ENCODE data around the gene KCNN2. TPM values are rescaled to one million over a fixed set of nuclear protein-coding genes. Genes with fewer than 3 reads are reported as not detected.

KCNN2 gene
- total RNA-seq, 1 donor from 2014 or later: not detected

GRCh38 chr5:114450437-114450836, 88.6 kb downstream of the KCNN2 start:
- CTCF ChIA-PET: interaction anchor here (0.7 to 5.2 kb wide), 15 partner anchors 9 to 1685 kb away, joined by 3 to 51 read pairs (median 3); no protein-coding TSS in a partner anchor
- H3K27ac Mint-ChIP-seq: no peak overlapping the region
- no peaks in the 10 kb centered on the region for H3K4me1 Mint-ChIP-seq
- no peak for DNase-seq
- H3K9me3 Mint-ChIP-seq: no peaks in the 10 kb centered on the region
- H3K36me3 Mint-ChIP-seq (ENCODE audit: low read depth): no peaks in the 10 kb centered on the region
- intact Hi-C loops (cut with micrococcal nuclease): loop anchor here (1.0 to 10.0 kb wide), 6 partner anchors 348 to 1456 kb away; no protein-coding TSS in a partner anchor
- POLR2A ChIA-PET: no interaction called here
- ATAC-seq (ENCODE audit: low read depth): no peak
- H3K27me3 Mint-ChIP-seq: peaks cover 3% of the 10 kb centered on the region
- no peak overlapping the region for H3K4me3 Mint-ChIP-seq
- TF ChIP-seq CTCF (IDR thresholded peaks at IDR 0.05): no peak

DNA sequence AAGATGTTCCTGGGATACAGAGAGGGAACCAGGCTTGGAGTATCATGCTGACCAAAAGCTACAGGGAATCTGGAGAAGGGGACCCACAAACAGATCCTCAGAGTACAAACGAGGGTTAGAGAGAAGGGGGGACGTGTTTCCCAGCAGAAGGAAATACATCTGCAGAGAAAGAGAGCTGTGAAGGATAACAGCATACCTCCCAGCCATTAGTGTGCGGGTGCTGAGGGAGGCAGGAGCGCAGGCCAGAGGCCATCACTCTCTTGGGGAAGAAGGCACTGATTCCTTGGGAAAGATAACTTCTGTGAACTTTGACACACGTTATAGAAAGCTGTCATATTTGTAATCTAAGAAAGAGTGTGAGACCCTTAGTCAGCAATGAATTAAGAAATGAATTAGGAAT, 96.9 kb downstream of the KCNN2 start:
- Mint-ChIP-seq H3K4me1 (no peaks in the 10 kb centered on the region), H3K4me3 (no peak overlapping the region), H3K27ac (no peak overlapping the region), H3K9me3 (no peaks in the 10 kb centered on the region), H3K36me3 (ENCODE audit: low read depth) (no peaks in the 10 kb centered on the region), H3K27me3 (peaks cover 9% of the 10 kb centered on the region)
- intact Hi-C loops (cut with micrococcal nuclease): loop anchor here (10.0 kb wide), 1 partner anchor 1464 kb away; no protein-coding TSS in a partner anchor
- DNase-seq: no peak
- no peak for TF ChIP-seq CTCF (IDR thresholded peaks at IDR 0.05)
- no peak for ATAC-seq (ENCODE audit: low read depth)
- POLR2A ChIA-PET: no interaction called here
- CTCF ChIA-PET: interaction anchor here (2.2 kb wide), 1 partner anchor 9 kb away, joined by 6 read pairs; no protein-coding TSS in a partner anchor

DNA sequence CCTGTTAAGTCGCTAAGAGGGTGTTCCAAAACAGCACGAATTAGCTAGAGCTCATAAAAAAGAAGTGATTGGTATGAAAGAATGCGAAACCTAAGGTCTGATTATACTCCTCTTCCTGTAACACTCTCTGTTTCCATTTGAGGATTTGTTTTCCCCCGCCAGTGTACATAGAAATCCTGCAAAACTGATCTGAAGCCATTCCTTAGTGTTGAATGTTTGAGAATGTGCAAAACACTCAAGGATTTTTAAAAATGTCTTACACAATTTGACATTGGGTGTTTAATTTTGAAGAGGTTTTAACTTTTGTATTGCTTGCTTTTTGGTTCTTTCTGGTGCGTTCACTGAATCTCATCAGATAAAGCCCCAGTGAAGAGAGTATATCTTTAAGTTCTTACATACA, 105.3 kb downstream of the KCNN2 start:
- Mint-ChIP-seq H3K36me3 (ENCODE audit: low read depth) (no peaks in the 10 kb centered on the region), H3K4me1 (no peaks in the 10 kb centered on the region), H3K27ac (no peak overlapping the region), H3K27me3 (peaks cover 2% of the 10 kb centered on the region), H3K4me3 (no peak overlapping the region), H3K9me3 (no peaks in the 10 kb centered on the region)
- ChIA-PET POLR2A (no interaction called here), CTCF (interaction anchor here (1.2 kb wide), 1 partner anchor 17 kb away, joined by 4 read pairs; no protein-coding TSS in a partner anchor)
- TF ChIP-seq CTCF (IDR thresholded peaks at IDR 0.05): no peak
- intact Hi-C loops (cut with micrococcal nuclease): no loop called here
- ATAC-seq (ENCODE audit: low read depth) (no peak), DNase-seq (no peak)

- no peak for DNase-seq
- Mint-ChIP-seq H3K36me3 (ENCODE audit: low read depth) (no peaks in the 10 kb centered on the region), H3K4me3 (no peak overlapping the region), H3K27me3 (peaks cover 2% of the 10 kb centered on the region), H3K27ac (no peak overlapping the region), H3K9me3 (no peaks in the 10 kb centered on the region), H3K4me1 (no peaks in the 10 kb centered on the region)
- POLR2A ChIA-PET: no interaction called here
- no peak for ATAC-seq (ENCODE audit: low read depth)
- intact Hi-C loops (cut with micrococcal nuclease): no loop called here
- CTCF ChIA-PET: interaction anchor here (1.2 kb wide), 1 partner anchor 17 kb away, joined by 4 read pairs; no protein-coding TSS in a partner anchor
- TF ChIP-seq CTCF (IDR thresholded peaks at IDR 0.05): no peak
Observed at GRCh38 chr5:114467729-114468128, 105.9 kb downstream of the KCNN2 start.

GRCh38 chr5:114469372-114469771, 107.5 kb downstream of the KCNN2 start:
- POLR2A ChIA-PET: no interaction called here
- H3K9me3 Mint-ChIP-seq: no peaks in the 10 kb centered on the region
- peaks cover 2% of the 10 kb centered on the region for H3K27me3 Mint-ChIP-seq
- intact Hi-C loops (cut with micrococcal nuclease): no loop called here
- ATAC-seq (ENCODE audit: low read depth): no peak
- H3K4me1 Mint-ChIP-seq: no peaks in the 10 kb centered on the region
- no peak overlapping the region for H3K27ac Mint-ChIP-seq
- no peak for DNase-seq
- CTCF ChIA-PET: no interaction called here
- no peak overlapping the region for H3K4me3 Mint-ChIP-seq
- no peaks in the 10 kb centered on the region for H3K36me3 Mint-ChIP-seq (ENCODE audit: low read depth)
- TF ChIP-seq CTCF (IDR thresholded peaks at IDR 0.05): no peak
